ENCODE results near the gene GMCL1.
"Not testable (repeated sequence)": the region's sequence is repeated elsewhere in the genome, so short reads cannot be mapped to it uniquely, and the experiment has no call there.

The GMCL1 gene

DNA sequence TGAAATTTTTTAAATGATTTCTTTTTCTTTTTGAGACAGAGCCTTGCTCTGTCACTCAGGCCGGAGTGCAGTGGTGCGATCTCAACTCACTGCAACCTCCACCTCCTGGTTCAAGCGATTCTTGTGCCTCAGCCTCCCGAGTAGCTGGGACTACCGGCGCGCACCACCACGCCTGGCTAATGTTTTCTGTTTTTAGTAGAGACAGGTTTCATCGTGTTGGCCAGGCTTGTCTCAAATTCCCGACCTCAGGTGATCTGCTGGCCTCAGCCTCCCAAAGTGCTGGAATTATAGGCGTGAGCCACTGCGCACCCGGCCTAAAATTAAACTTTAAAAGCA lies 1.4 kb downstream of the GMCL1 start:
- not testable (repeated sequence) for H3K9ac ChIP-seq (ENCODE audit: low read length); H3K4me1 ChIP-seq (ENCODE audit: control insufficient read depth, insufficient read depth, low read length); H3K9me3 ChIP-seq (ENCODE audit: control insufficient read depth, insufficient read depth, low read depth, low read length); H3K27ac ChIP-seq (ENCODE audit: low read depth, low read length); H3K27me3 ChIP-seq (ENCODE audit: control insufficient read depth, insufficient read depth, low read length)
- H3K4me3 ChIP-seq (ENCODE audit: low read depth, low read length) = peak overlapping the region; percentile 81
- peaks cover 13% of the 10 kb centered on the region; the same call in 1 of the 2 replicates for H3K36me3 ChIP-seq (ENCODE audit: control insufficient read depth, insufficient read depth, low read length)

DNA sequence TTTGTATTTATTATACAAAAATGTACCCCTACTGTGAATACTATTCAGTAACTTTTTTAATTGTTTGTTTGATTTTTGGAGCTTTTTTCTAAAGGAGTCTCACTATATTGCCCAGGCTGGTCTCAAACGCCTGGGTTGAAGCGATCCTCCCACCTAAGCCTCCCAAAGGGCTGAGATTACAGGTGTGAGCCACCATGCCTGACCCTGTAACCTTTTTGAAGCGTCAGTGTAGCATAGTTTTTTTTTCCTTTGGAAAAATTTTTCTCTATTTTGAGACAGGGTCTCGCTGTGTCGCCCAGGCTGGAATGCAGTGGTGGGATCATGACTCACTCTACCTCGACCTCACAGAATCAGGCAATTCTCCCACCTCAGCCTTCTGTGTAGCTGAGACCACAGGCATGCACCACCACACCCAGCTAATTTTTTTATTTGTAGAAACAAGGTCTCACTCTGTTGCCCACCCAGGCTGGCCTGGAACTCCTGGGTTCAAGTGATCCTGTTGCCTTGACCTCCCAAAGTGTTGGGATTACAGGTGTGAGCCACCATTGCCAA lies 2.0 kb downstream of the GMCL1 start:
- H3K4me1 ChIP-seq (ENCODE audit: control insufficient read depth, insufficient read depth, low read length) = peaks cover 4% of the 10 kb centered on the region
- H3K9ac ChIP-seq (ENCODE audit: low read length) = no peak overlapping the region
- no peak overlapping the region for H3K4me3 ChIP-seq (ENCODE audit: low read depth, low read length)

DNA sequence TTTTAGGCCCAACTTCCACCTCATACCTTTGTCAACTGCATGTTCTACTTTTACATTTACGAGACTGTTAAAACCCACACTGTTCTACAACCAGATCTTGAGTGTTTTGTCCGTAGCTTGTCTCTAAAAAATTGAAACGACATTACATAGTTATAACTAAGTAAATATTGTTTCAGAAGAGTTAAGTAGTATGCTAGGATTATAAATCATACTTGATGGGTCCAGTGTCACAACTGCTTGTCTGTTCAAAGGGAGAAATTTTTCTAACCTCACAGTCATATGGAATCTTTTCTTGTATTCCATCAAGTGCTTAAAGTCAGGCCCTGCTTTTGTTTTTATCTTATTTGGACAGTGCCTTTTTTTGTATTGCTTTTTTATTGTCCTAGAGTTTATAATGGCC lies 4.3 kb downstream of the GMCL1 start:
- Histone ChIP-seq H3K9ac (ENCODE audit: low read length) (no peak overlapping the region), H3K9me3 (ENCODE audit: control insufficient read depth, insufficient read depth, low read depth, low read length) (no peaks in the 10 kb centered on the region), H3K4me1 (ENCODE audit: control insufficient read depth, insufficient read depth, low read length) (peaks cover under 1% of the 10 kb centered on the region), H3K27me3 (ENCODE audit: control insufficient read depth, insufficient read depth, low read length) (no peaks in the 10 kb centered on the region), H3K4me3 (ENCODE audit: low read depth, low read length) (no peak overlapping the region), H3K27ac (ENCODE audit: low read depth, low read length) (no peak overlapping the region), H3K36me3 (ENCODE audit: control insufficient read depth, insufficient read depth, low read length) (peaks cover 20% of the 10 kb centered on the region; the same call in 1 of the 2 replicates)

More for the DNA sequence above, 2.0 kb downstream of the GMCL1 start:
- Histone ChIP-seq H3K9me3 (ENCODE audit: control insufficient read depth, insufficient read depth, low read depth, low read length) (no peaks in the 10 kb centered on the region), H3K36me3 (ENCODE audit: control insufficient read depth, insufficient read depth, low read length) (peaks cover 13% of the 10 kb centered on the region; the same call in 1 of the 2 replicates), H3K27me3 (ENCODE audit: control insufficient read depth, insufficient read depth, low read length) (no peaks in the 10 kb centered on the region), H3K27ac (ENCODE audit: low read depth, low read length) (no peak overlapping the region)

DNA sequence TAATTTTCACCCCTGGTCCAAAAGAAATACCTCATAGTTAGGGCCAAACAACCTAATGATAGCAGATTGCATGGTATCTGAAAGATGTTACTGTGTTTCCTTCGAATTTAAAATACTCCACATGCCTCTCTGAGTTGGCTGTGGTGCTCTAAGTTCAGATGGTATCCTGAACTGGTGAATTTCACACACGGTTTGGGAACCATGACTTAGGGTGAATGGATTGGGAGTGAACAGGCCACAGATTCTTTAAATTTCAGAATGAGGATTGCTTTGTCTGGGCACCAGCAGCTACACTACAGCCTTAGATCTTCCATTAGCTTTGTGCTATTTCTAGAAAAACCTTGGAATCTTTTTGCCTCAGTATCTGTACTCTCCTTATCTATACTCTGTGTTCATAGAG lies 6.2 kb downstream of the GMCL1 start:
- H3K4me1 ChIP-seq (ENCODE audit: control insufficient read depth, insufficient read depth, low read length) = no peaks in the 10 kb centered on the region; the same call in 1 of the 2 replicates
- peaks cover 37% of the 10 kb centered on the region for H3K36me3 ChIP-seq (ENCODE audit: control insufficient read depth, insufficient read depth, low read length)
- H3K27ac ChIP-seq (ENCODE audit: low read depth, low read length) = no peak overlapping the region
- H3K27me3 ChIP-seq (ENCODE audit: control insufficient read depth, insufficient read depth, low read length) = no peaks in the 10 kb centered on the region
- H3K9ac ChIP-seq (ENCODE audit: low read length) = no peak overlapping the region
- no peak overlapping the region for H3K4me3 ChIP-seq (ENCODE audit: low read depth, low read length)
- no peaks in the 10 kb centered on the region for H3K9me3 ChIP-seq (ENCODE audit: control insufficient read depth, insufficient read depth, low read depth, low read length)

DNA sequence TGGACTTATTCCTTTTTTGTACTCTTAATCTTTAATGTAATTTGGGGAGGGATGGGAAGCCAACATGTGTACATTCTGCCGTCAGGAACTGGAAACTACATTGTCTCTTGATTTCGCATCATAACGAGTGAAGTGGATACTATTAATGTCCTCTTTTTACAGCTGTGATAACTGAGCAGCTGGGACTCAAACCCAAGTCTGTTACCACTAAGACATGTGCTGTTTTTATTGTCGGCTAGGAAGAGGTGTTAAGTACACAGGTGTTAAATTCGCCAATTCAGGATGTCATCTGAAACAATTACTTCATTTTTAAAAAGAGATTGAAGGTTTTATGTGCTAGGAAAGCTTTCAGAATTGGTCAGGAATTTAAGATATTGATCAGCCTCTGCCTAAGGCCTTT lies 6.9 kb downstream of the GMCL1 start:
- no peaks in the 10 kb centered on the region for H3K9me3 ChIP-seq (ENCODE audit: control insufficient read depth, insufficient read depth, low read depth, low read length)
- no peak overlapping the region for H3K4me3 ChIP-seq (ENCODE audit: low read depth, low read length)
- peaks cover 40% of the 10 kb centered on the region for H3K36me3 ChIP-seq (ENCODE audit: control insufficient read depth, insufficient read depth, low read length)
- H3K27ac ChIP-seq (ENCODE audit: low read depth, low read length) = no peak overlapping the region
- no peaks in the 10 kb centered on the region for H3K4me1 ChIP-seq (ENCODE audit: control insufficient read depth, insufficient read depth, low read length)
- no peaks in the 10 kb centered on the region for H3K27me3 ChIP-seq (ENCODE audit: control insufficient read depth, insufficient read depth, low read length)
- no peak overlapping the region for H3K9ac ChIP-seq (ENCODE audit: low read length)

DNA sequence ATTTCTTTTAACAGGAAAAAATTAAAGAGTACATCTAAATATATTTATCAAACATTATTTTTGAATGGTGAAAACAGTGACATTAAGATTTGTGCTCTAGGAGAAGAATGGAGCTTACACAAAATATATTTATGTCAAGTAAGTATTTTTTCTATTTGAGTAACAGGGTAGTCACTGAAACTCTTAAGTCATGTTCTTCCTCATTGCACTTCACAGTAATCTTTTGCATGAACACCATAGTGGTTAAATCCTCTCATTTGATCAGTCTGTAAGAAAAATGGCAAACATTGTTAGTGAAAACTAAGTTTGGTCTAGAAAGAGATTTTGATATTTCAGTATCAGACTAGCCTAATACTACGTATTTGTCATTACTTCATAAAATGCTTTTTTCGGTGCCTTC lies 8.1 kb downstream of the GMCL1 start:
- Histone ChIP-seq H3K36me3 (ENCODE audit: control insufficient read depth, insufficient read depth, low read length) (peaks cover 33% of the 10 kb centered on the region), H3K9me3 (ENCODE audit: control insufficient read depth, insufficient read depth, low read depth, low read length) (no peaks in the 10 kb centered on the region), H3K27me3 (ENCODE audit: control insufficient read depth, insufficient read depth, low read length) (no peaks in the 10 kb centered on the region), H3K4me1 (ENCODE audit: control insufficient read depth, insufficient read depth, low read length) (no peaks in the 10 kb centered on the region), H3K9ac (ENCODE audit: low read length) (no peak overlapping the region), H3K27ac (ENCODE audit: low read depth, low read length) (no peak overlapping the region), H3K4me3 (ENCODE audit: low read depth, low read length) (no peak overlapping the region)

DNA sequence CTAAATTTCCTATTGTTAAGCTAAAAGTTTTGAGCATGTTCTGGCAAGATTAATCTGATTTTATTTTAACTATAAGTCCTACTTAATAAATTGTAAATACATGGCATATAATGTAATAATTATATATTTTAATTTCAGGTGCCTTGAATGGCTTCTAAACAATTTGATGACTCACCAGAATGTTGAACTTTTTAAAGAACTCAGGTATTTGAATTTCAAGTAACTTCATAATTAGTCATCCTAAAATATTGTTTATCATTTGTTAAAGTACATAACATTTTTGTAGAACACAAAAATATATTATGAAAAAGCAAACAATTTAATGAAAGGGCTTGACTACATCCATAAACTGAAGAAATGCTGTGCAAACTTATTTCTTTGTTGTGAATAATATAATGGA lies 14.5 kb downstream of the GMCL1 start:
- H3K27ac ChIP-seq (ENCODE audit: low read depth, low read length) = no peak overlapping the region
- no peak overlapping the region for H3K9ac ChIP-seq (ENCODE audit: low read length)
- no peaks in the 10 kb centered on the region for H3K9me3 ChIP-seq (ENCODE audit: control insufficient read depth, insufficient read depth, low read depth, low read length)
- no peaks in the 10 kb centered on the region for H3K4me1 ChIP-seq (ENCODE audit: control insufficient read depth, insufficient read depth, low read length)
- H3K4me3 ChIP-seq (ENCODE audit: low read depth, low read length) = no peak overlapping the region
- H3K27me3 ChIP-seq (ENCODE audit: control insufficient read depth, insufficient read depth, low read length) = no peaks in the 10 kb centered on the region
- peaks cover 73% of the 10 kb centered on the region for H3K36me3 ChIP-seq (ENCODE audit: control insufficient read depth, insufficient read depth, low read length)

DNA sequence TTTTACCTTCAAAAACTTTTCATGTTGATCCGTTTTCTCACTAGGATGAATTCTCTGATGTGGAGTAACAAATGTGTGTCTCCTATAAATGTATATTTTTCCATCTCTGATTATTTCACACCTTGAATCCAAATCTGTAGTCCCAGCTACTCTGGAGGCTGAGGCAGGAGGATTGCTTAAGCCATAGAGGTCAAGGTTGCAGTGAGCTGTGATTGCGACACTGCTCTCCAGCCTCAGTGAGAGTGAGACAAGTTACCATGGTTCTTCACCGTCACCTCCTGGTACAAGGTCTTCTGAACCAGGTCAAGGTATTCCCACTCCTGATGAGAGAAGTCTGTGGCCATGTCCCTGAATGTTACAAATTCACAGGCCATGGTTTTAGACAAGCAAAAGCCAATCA lies 15.1 kb downstream of the GMCL1 start:
- Histone ChIP-seq H3K4me1 (ENCODE audit: control insufficient read depth, insufficient read depth, low read length) (no peaks in the 10 kb centered on the region), H3K36me3 (ENCODE audit: control insufficient read depth, insufficient read depth, low read length) (peaks cover 71% of the 10 kb centered on the region), H3K4me3 (ENCODE audit: low read depth, low read length) (no peak overlapping the region)

DNA sequence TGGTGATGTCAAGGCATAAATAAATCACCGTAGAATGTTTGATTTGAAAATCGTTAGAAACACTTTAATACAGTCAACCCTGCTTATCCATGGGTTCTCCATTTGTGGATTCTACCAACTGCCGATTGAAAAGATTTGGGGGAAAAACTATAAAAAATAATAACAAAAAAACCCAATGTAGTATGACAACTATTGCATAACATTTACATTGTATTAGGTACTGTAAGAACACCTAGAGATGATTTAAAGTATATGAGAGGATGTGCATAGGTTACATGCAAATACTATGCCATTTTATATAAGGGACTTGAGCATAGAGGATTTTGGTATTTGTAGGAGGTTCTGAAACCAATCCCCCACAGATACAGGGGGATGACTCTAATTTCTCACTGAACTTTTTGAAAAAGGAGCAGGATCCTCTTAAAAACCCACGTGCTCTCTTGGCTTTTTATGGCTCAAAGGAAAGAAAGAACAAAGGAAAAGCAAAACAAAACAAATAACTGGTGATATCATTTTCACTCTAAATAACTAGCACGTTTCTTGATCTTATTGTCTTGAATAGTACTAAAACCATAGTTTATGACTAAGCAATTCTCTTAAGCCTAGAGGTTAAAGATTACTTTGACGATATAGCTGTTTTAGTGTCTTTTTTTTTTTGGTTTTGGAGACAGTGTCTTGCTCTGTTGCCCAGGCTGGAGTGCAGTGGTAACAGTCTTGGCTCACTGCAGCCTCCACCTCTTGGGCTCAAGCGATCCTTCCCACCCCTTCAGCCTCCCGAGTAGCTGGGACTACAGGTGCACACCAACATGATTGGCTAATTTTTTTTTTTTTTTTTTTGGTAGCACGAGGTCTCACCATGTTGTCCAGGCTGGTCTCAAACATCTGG lies 17.0 kb downstream of the GMCL1 start:
- no peaks in the 10 kb centered on the region for H3K9me3 ChIP-seq (ENCODE audit: control insufficient read depth, insufficient read depth, low read depth, low read length)
- H3K27me3 ChIP-seq (ENCODE audit: control insufficient read depth, insufficient read depth, low read length) = no peaks in the 10 kb centered on the region
- H3K4me1 ChIP-seq (ENCODE audit: control insufficient read depth, insufficient read depth, low read length) = no peaks in the 10 kb centered on the region
- peaks cover 71% of the 10 kb centered on the region for H3K36me3 ChIP-seq (ENCODE audit: control insufficient read depth, insufficient read depth, low read length)
- no peak overlapping the region for H3K9ac ChIP-seq (ENCODE audit: low read length)
- H3K27ac ChIP-seq (ENCODE audit: low read depth, low read length) = no peak overlapping the region
- H3K4me3 ChIP-seq (ENCODE audit: low read depth, low read length) = no peak overlapping the region

More for the DNA sequence above, 15.1 kb downstream of the GMCL1 start:
- Histone ChIP-seq H3K9ac (ENCODE audit: low read length) (no peak overlapping the region), H3K9me3 (ENCODE audit: control insufficient read depth, insufficient read depth, low read depth, low read length) (no peaks in the 10 kb centered on the region), H3K27me3 (ENCODE audit: control insufficient read depth, insufficient read depth, low read length) (no peaks in the 10 kb centered on the region), H3K27ac (ENCODE audit: low read depth, low read length) (no peak overlapping the region)

DNA sequence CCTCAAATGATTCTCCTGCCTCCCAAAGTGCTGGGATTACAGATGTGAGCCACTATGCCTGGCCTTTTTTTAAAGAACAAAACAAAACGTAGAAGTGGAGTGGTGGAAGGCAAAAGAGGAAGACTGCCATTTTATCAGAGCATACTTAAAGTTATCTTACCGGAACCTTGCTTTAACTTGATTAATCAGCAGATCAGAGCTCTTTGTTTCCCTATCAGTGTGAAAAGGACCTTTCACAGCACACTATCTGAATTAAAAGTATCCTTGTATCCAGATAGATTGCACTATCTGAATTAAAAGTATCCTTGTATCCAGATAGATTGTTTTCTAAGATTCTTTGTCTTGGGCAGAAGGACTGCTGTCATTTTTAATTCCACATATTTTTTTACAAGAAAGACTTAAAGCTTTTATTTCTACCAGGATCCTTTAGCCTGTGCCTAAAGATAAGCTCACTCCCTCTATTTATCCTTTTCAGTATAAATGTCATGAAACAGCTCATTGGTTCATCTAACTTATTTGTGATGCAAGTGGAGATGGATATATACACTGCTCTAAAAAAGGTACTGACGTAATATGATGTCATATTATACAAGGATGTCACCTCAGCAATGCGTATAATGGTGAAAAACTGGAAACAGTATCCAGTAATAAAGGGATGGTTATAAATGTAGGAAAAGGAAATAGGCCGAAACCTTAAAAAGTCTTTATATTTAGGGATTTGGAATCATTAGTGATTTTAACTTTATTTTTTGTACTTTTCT lies 17.8 kb downstream of the GMCL1 start:
- H3K27ac ChIP-seq (ENCODE audit: low read depth, low read length) = no peak overlapping the region
- H3K9me3 ChIP-seq (ENCODE audit: control insufficient read depth, insufficient read depth, low read depth, low read length) = no peaks in the 10 kb centered on the region
- peaks cover 74% of the 10 kb centered on the region for H3K36me3 ChIP-seq (ENCODE audit: control insufficient read depth, insufficient read depth, low read length)

More for the DNA sequence above, 17.8 kb downstream of the GMCL1 start:
- H3K9ac ChIP-seq (ENCODE audit: low read length) = no peak overlapping the region
- no peak overlapping the region for H3K4me3 ChIP-seq (ENCODE audit: low read depth, low read length)
- no peaks in the 10 kb centered on the region for H3K4me1 ChIP-seq (ENCODE audit: control insufficient read depth, insufficient read depth, low read length)
- no peaks in the 10 kb centered on the region for H3K27me3 ChIP-seq (ENCODE audit: control insufficient read depth, insufficient read depth, low read length)

Data from HUES6 (cell line).